ENCODE data around the gene CYTH1.

CYTH1 gene

DNA sequence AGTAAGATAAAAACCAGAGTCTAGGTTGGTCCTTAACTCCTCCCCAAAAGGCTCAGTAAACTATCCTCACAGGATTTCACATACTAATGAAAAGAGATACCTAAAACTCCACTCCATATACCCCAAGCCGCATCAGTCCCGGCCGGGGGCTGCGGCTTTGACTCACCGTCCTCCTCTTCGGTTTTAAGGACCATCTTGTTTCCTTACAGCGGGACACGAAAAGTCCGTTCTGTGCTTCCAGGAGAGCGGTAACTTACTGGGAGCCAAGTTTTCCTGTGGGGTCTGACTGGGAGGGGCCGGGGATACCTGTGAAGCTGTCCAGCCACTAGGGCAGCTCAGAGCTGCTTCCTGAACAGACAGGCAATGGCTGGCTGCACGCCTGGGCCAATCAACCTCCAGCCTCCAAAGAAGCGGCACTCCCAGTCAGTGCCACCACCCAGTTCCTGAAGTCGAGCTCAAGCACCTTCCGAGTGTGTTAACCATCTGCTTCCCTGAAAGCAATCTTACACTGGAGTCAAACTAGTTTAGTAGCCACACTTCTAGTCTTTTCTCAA, 45.5 kb downstream of the CYTH1 start:
- no peak for DNase-seq (ENCODE audit: low read depth, low spot score)

DNA sequence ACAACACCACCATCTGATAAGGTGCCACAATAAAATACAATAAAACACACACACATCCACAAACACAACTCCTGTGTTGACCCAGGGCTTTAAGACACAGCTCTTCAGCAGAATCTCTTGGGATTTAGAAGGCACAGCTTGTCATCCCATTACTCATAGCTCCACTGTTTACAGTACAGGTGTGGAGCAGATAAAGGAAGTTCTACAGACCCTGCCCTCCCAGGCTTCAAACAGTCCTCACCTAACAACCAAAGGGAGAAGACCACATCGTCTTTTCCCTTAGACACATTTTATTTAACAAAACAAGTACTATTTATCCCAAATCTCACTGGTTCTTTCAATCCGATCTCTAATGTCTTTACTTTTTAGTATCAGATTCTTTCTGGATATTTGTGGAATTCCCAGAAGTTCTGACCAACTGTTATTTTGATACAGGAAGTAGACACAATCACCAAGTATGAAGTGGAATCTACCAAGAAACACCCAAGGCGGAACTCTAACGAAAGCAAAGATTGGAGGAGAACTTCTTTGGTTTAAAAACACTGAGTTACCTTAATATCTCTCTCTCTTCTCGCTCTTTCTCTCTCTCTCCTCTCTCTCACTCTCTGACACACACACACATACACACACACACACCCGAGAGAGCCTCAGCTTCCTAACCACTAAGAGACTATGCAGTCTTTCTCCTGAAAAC, 46.1 kb downstream of the CYTH1 start:
- DNase-seq (ENCODE audit: low read depth, low spot score): no peak

DNA sequence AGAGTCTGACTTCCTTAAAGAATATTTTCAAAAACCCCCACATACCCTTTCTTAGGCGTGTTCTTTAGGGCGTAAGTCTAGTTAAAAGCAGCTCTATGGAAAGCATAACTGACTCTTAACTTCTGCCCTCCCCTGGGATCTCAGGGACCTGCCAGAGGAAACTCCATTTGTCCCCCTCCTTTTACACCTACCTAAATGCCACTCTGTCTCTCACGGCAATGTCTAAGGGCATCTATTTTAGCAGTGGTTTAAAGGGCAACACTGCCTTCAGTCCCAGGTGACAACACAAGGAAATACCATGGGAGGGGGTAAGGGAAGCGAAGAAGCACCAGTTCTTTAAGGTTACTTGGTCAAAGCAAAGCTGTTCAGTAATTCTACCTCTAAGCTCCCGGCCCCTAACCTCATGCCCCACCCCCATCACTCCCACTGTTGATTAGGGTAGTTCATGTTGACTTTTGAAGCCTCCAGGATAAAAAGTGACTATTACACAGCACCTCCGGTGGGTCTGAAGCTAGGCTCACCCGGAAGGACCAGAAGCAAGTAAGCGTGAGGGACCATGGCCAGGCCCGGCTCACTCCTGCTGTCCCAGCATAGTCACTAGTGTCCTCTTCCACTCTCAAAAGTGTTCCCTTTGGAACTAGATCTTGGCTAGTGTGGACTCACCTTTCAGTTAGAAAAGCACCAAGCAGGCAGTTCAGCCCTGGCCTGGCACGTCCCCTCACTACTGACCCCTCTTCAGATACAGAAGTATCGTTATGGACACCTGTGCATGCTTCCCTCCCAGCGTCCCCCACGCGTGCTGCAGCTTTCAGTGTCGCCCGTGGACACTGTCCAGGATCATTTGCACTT, 47.1 kb downstream of the CYTH1 start:
- DNase-seq (ENCODE audit: low read depth, low spot score): no peak

DNA sequence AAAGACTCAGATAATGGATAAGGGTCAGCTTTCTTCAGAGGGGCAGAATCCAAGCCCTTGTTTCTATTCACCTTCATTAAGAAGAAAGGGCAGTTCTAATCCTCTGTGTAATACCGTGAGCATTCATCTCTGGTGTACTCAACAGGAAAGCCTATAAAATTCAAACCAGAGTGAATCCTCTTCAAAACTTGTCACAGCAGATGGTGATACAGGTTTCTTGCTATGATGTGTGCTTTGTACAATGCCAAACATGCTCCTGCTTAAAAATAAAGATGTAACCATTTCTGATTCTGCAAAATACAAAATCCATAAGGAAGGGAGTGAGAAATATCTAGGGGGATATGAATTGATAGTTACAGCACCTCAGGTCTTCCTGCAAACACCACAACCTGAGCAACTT, 49.7 kb downstream of the CYTH1 start:
- no peak for DNase-seq (ENCODE audit: low read depth, low spot score)

DNA sequence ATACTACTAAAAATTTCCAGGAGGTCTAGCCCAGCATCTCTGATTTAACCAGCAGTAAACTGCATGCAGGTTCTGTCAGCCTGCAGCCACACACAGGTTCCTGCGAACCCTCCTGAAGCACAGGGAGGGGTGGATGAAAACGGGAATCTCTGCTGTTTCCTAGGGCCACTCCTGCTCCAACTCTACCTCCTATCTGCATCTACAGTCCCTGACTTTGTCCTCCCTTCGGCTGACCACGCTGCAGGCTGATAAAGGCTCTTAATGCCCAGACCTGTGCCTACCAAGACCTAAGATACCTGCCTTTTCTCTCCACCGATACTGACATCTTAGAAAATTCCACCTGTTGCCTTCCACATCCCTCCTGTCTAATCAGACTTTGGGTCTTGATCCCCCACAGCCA, 50.2 kb downstream of the CYTH1 start:
- no peak for DNase-seq (ENCODE audit: low read depth, low spot score)

DNA sequence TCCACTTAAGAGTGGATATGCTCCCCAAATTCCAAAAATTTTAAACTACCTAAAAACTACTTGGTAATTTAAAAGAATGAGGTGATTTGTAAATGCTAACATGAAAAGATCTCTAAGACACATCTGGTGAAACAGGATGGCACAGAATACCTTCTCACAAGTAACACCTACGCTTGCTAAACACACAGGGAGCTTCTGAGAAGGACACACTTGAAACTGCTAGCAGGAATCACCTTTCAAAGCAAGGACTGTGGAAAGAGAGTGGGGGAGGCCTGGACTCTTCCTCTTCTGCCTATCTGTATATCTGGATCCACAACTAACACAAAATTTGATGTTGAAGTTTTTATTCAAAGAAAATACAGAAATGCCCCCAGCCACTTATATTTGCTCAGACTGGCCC, 52.4 kb downstream of the CYTH1 start:
- no peak for DNase-seq (ENCODE audit: low read depth, low spot score)

DNA sequence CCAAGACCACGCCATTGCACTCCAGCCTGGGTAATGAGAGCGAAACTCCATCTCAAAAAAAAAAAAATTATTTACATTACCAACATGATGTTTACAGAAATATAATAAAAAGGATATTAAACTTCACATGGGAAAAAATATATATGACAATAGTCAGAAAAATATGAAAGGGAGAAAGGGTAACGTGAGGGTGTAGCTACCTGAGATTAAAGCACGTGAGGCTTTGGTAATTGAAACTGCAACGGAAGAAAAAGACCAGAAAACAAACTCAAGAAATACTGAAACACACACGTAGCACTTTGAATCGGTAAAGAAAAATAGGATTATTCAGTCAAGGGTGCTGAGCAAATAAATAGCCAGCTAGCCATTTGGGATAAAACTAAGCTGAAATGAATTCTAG, 53.6 kb downstream of the CYTH1 start:
- no peak for DNase-seq (ENCODE audit: low read depth, low spot score)

DNA sequence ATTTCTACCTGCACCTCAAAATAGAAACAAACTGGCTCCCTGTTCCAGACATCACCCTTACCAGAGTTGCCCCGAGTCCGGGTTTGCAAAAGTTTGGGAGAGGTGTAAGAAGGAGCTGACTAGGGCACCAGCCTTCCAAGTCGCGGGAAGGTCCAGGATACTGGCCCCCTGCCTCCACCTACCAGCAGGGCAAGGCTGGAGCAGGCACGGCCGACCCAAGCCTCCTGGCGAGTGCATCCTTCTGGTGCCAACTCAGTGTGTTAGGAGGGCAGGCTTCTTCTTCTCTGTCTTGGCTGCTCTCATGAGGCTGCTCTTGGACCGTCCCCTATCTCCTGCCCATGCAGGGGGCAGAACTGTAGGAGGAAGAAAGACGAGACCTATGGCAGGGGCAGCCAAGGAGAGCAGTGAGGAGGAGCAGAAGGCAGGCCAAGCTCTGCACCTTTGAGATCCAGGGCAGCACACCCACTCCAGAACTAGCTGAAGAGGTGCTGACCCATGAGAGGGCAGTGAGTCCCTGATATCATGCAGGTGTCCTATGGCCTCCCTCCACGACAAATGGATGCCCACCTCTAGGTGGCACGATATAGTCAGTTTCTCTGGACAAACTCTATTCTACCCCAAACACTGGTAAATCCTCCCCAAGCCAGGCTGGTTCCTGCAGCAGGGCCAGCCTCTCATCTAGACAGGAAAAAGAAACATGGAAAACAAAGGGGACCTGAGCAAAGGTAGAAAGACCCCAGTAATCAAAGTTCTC, 54.4 kb downstream of the CYTH1 start:
- DNase-seq (ENCODE audit: low read depth, low spot score): no peak

DNA sequence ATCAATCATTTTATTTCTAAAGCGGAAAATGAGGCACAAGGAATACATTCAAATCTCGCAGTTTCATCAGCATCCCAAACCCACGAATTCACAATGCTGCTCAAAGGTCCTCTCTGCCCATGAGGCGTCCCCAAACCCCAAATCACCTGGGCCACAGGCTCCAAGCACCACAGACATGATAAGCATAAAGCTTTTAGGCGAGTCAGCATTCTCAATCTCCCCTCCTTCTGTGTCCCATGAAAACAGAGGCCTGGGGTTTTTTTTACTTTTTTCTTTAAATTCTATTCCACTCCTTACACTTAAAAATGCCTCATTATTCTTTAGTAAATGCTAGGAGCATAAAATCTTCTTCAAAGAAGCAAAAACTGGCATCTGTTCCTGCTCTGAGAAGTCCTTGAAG, 55.0 kb downstream of the CYTH1 start:
- DNase-seq (ENCODE audit: low read depth, low spot score): no peak

DNA sequence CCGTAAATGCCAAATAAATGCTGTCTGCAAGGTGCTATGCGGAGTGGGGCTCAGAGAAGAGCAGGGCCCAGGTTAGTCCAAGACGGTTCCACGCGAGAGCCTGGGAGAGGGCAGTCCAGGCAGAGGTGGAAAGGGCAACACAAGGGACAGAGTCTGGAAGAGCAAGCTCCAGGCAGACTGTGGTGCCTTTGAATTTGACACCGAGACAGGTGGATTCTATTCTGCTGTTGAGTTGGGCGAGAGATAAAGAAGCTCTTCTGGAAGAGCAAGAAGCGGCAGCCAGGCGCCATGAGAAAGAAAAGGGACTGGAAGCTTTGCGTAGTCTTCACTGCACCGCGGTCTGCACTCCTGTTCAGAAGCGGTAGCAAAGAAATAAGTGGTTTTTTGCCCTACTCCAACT, 55.6 kb downstream of the CYTH1 start:
- DNase-seq (ENCODE audit: low read depth, low spot score): no peak

DNA sequence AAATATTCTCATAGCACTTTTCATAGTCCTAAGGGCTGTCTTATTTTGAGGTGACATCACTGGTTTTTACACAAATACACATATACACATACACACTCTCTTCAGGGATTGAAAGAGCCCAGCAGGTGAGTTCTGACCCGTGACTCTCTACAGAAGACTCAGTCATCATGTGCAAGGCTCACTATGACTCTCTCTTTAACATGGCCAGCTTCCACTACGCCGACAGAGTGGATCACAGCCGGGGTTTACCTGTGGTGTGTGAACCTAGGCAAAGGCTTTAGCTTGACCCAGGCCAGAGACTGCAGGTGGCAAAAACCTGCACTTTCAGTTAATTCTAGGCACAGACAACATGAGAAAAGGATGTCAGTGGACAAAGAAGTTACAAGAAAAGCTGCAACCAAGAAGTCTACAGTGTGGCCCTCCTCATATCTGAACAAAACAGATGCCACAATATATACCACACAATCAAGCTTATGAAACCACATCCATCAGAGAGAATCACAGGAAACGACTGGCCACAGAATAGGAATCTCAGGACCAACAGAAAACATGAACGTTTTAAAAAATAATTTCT, 56.5 kb downstream of the CYTH1 start:
- no peak for DNase-seq (ENCODE audit: low read depth, low spot score)

DNA sequence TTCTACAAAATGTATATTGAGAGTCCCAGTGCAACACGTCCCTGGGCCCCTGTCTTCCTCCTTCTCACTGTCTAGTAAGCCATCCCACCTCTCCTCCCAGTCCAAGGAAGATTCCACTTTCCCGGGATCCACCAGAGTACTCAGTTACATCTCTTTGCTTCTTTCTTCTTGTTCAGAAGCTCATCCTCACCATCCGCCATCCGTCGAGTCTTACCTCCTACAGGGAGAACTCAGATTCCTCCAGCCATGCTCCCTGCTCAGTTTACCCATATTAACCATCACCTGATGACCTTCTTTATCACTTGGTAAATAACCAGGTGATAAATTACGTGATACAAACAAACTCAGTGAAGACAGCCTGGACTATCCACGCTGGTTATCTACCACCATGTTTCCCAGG, 57.1 kb downstream of the CYTH1 start:
- no peak for DNase-seq (ENCODE audit: low read depth, low spot score)

DNA sequence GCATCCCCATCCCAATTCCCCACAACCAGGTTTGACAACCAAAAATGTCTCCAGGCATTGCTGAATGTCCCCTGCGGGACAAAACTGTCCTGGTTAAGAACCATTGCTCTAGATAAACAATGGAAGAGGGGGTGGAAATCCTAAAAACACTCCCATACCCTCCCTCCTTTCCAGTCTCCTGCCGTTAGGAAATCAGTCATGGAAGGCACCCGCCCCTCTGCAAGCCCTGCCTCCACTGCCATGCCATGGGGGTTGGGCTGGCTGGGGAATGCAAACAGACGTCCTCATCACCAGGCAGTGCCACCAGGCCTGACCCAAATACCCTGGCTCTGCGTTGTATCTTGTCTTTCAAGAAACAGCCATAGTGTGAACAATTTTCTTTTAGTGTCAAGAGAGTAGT, 57.5 kb downstream of the CYTH1 start:
- no peak for DNase-seq (ENCODE audit: low read depth, low spot score)

DNA sequence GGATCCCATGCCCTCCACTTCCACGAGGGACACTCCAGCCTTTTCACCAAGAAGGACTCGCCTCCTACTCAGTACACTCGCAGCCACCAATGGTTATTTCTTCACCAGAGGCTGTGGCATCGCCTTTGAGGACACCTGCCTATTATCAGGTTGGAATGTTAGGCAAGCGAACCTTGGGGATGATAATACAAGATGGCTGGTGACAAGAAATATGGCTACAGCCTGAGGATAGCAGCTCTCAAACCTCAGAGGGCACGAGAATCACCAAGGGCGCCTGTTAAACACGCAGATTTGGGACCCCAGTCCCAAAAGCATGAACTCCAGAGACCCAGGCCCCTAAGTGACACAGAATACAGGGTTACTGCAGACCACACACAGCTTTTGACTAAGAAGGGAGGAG, 58.1 kb downstream of the CYTH1 start:
- no peak for DNase-seq (ENCODE audit: low read depth, low spot score)

DNA sequence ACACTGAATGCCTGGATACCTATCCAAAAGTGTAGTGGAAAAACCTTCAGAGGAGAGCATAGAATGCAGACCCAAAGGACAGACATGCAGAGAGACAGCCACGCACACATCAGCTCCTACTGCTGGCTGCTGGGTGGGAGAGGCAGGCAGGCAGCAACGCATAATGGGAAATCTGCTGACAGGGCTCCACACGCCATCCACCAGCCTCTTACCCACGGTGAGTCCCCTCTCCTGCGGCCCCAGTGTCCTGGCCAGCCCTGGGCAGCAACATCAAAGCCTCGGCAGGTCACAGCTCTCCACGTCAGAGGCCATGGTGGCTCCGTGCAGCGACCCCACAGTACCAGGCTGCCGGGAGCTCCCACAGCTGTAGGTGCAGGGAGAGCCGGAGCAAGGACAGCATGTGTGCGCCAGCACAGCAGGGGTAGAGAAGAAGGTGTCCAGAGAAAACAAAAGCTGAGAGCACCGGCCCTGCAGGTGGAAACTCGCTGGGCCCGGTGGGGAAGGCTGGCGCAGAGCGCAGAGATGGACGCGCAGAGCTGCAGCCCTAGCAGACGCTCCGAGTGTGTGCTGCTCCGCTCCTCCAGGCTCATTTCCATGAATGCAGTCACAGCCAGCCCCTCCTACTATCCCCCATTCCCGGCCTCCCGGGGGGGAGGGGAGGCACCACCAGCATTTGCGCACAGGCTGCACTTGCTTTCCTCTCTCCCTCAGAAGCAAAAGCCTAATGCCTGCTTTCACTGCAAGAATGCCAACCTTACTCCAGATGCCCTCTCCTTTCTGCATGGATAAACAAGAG, 58.9 kb downstream of the CYTH1 start:
- DNase-seq (ENCODE audit: low read depth, low spot score): peak; percentile 75

DNA sequence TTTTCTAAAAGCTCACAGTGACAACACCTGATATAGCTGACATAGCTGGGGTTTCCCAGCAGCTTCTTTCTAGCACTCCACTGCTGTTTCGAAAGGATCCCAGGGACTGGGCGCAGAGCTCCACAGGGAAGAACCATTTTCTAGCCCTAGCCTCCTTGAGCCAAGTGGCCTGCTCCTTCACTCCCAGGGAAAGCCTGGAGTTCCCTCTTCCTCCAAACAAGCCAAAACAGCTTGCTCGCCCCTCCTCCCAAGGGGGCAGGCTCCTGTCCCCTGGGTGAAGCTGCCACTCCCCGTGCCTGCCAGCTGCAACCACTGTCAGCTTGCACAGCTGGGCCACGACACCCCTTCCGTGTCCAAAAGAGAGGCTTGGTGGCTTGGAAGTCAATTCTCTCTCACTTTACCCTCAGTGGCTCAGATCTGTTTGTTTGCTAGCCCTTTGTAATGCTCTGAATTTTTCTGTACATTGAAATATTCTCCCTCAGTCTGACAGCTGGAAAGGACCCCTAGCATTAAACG, 59.8 kb downstream of the CYTH1 start:
- DNase-seq (ENCODE audit: low read depth, low spot score): no peak

DNA sequence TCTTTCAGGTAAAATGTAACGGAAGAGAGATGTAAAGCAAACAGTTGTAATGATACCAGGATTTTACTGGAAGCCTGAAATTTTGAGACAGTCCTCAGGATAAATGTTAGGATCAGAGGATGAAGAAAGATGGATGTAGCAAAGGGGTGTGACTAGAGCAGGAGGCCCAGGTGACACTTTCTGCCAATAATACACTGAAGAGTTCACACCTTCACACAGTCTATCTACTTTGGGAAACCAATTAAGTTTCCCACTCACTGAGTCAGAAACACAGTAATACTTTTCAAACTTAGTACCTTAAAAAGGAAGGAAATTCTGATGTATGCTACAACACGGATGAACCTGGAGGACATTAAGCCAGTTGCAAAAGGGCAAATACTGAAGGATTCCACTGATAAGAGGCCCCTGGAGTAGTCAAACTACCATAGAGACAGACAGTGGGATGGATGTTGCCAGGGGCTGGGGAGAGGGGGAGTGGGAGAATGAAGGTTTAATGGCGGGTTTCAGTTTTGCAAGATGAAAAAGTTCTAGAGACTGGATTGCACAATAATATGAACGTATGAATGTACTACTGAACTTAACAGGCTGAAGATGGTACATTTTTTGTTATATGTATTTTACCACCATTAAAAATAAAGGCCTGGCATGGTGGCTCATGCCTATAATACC, 62.3 kb downstream of the CYTH1 start:
- no peak for DNase-seq (ENCODE audit: low read depth, low spot score)

DNA sequence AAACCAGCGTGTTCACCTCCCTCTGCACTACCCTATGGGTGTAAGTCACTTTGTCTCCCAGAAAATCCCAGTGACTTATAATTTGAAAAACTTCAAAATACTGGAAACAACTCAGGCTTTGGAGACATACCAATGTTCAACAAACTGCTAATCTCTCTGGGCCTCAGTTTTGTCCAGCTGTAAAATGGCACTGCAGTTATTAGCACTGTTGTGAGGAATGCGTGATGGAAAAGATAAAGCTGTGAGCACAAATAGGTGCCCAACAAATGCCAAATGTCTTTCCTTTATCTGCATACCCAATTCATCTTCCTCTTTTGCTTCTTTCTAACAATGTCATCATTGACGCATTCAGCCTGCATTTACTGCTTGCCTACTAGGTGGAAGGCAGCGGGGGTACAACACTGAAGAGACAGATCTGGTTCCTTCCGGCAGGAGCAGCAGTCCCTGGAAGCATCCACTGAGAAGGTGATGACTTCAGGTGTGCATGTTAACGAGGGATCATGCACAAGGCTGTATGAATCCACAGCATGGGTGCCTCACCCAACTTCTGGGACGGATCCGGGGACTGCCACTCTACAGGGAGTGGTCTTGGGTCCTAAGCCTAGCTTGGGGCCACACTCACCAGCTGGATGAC, 63.4 kb downstream of the CYTH1 start:
- no peak for DNase-seq (ENCODE audit: low read depth, low spot score)

DNA sequence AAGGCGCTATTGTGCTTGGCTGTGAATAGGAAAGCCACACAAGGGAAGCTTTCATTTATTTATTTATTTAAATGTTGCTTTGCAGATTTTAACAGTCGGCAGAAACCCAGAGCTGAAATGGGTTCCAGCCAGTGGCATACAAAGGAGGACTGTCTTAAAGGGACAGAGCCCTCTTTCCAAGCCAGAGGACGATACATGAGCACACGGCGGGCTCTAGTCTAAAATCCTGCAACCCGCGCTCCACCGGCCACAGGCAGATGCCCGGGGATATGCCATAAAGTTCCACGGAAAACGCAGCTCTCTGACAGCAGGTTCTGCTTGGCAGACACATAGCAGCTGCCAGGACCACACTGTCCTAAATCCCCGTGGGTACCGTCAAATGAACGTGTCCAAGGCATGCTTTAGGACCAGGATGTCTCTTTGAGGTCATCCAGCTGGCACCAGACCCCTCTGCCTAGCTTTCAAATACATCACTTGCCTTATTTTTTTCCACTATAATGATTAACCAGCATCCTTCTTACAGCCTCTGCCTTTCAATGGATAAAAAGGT, 64.6 kb downstream of the CYTH1 start:
- DNase-seq (ENCODE audit: low read depth, low spot score): peak; percentile 70
